PC-3 (cell line): ENCODE measurements around the gene CBX2. TPM values are rescaled to one million over a fixed set of nuclear protein-coding genes. Genes with fewer than 3 reads are reported as not detected.
A peak's percentile ranks its signal among the peaks of the same experiment; 100 is the strongest.

Experiments
- ATAC-seq: fragments of 200-7000 bp; cut with Tn5 transposase; 2 replicates; pipeline ENCODE4 v1.9.1; 2020; ENCODE audit warnings: mild to moderate bottlenecking, moderate library complexity
- BruUV-seq: library from RNA; stranded (reverse); fragments of 400-500 nt; replicated peaks from 2 replicates; lab custom pipeline; 2021; lab: Mats Ljungman, UMichigan
- CTCF ChIA-PET: fragments of 300-600 bp; sonication (Branson Sonifier 250); formaldehyde crosslinking; loops from one replicate; lab custom pipeline; 2022; ENCODE audit warnings: antibody characterized with exemption; lab: Charles Lee
- POLR2A ChIA-PET: fragments of 300-600 bp; sonication (Branson Sonifier 250); formaldehyde crosslinking; loops from one replicate; lab custom pipeline; 2022; ENCODE audit warnings: antibody characterized with exemption; ENCODE audit not compliant: unreplicated experiment; lab: Charles Lee
- DNase-seq: peaks from one replicate; pipeline ENCODE4 v3.0.0-alpha.2; 2015
- H2AFZ ChIP-seq: fragments of 300-600 bp; sonication (generic); 2 replicates; pipeline ENCODE4 v1.6.0; 2016; ENCODE audit warnings: antibody characterized with exemption, low read length
- H3F3A ChIP-seq: fragments of 300-600 bp; sonication (generic); one replicate; pipeline ENCODE4 v1.6.0; 2017; ENCODE audit warnings: antibody characterized with exemption, low read length, control low read depth, mild to moderate bottlenecking; ENCODE audit not compliant: unreplicated experiment
- H3K27ac ChIP-seq: fragments of 300-600 bp; sonication (generic); 2 replicates; pipeline ENCODE4 v1.5.1; 2016; ENCODE audit warnings: mild to moderate bottlenecking, low read length
- H3K27me3 ChIP-seq: fragments of 300-600 bp; sonication (generic); 2 replicates; pipeline ENCODE4 v1.6.1; 2016; ENCODE audit warnings: low read length, mixed read lengths
- H3K36me3 ChIP-seq: fragments of 300-600 bp; sonication (generic); 2 replicates; pipeline ENCODE4 v1.6.1; 2016; ENCODE audit warnings: low read depth, mixed run types, low read length, mixed read lengths
- H3K4me1 ChIP-seq: fragments of 300-600 bp; sonication (generic); 2 replicates; pipeline ENCODE4 v1.5.1; 2016; ENCODE audit warnings: low read length; ENCODE audit not compliant: insufficient read depth
- H3K4me2 ChIP-seq: fragments of 300-600 bp; sonication (generic); 2 replicates; pipeline ENCODE4 v1.6.0; 2016; ENCODE audit warnings: low read length
- H3K4me3 ChIP-seq: fragments of 300-600 bp; sonication (generic); 2 replicates; pipeline ENCODE4 v1.5.1; 2016; ENCODE audit warnings: mild to moderate bottlenecking, low read length, mixed read lengths
- H3K79me2 ChIP-seq: fragments of 300-600 bp; sonication (generic); 2 replicates; pipeline ENCODE4 v1.6.1; 2017; ENCODE audit warnings: low read length, mixed read lengths
- H3K9ac ChIP-seq: fragments of 300-600 bp; sonication (generic); 2 replicates; pipeline ENCODE4 v1.6.0; 2016; ENCODE audit warnings: mild to moderate bottlenecking, low read length
- H3K9me2 ChIP-seq: fragments of 300-600 bp; sonication (generic); replicated peaks from 2 replicates; pipeline ENCODE4 v1.6.1; 2016; ENCODE audit warnings: mixed run types, low read length, mixed read lengths
- H3K9me3 ChIP-seq: fragments of 300-600 bp; sonication (generic); 2 replicates; pipeline ENCODE4 v1.6.1; 2016; ENCODE audit warnings: low read length, mixed read lengths
- H4K20me1 ChIP-seq: fragments of 300-600 bp; sonication (generic); 2 replicates; pipeline ENCODE4 v1.6.1; 2016; ENCODE audit warnings: low read length, mixed read lengths
- EZH2 ChIP-seq: fragments of 300-600 bp; sonication (generic); IDR thresholded peaks from one replicate; pipeline ENCODE4 v1.6.1; 2017; ENCODE audit warnings: antibody characterized with exemption, mild to moderate bottlenecking, low read length; ENCODE audit not compliant: unreplicated experiment
- EZH2phosphoT487 ChIP-seq: fragments of 300-600 bp; sonication (generic); IDR thresholded peaks from 2 replicates; pipeline ENCODE4 v1.6.1; 2018; ENCODE audit warnings: mild to moderate bottlenecking, antibody characterized with exemption, low read length, borderline replicate concordance
- intact Hi-C: fragments of 100-400 bp; cut with micrococcal nuclease; formaldehyde crosslinking; loops from 2 replicates; pipeline ENCODE4 v1.9.0; 2023
- total RNA-seq: library from RNA; depleted of rRNA; stranded (reverse); fragments of >200 nt; gene quantifications from 2 replicates; pipeline ENCODE4 v1.2.3, GENCODE V29; 2014
- TF ChIP-seq, protein P1 (sequence below): fragments of 300-600 bp; sonication (generic); conservative IDR thresholded peaks from 2 replicates; pipeline ENCODE4 v1.5.1; 2017; ENCODE audit warnings: antibody characterized with exemption, low read depth, mild to moderate bottlenecking, low read length

Gene CBX2
- total RNA-seq, 1 experiment from 2014 or later: 39.2 TPM

DNA sequence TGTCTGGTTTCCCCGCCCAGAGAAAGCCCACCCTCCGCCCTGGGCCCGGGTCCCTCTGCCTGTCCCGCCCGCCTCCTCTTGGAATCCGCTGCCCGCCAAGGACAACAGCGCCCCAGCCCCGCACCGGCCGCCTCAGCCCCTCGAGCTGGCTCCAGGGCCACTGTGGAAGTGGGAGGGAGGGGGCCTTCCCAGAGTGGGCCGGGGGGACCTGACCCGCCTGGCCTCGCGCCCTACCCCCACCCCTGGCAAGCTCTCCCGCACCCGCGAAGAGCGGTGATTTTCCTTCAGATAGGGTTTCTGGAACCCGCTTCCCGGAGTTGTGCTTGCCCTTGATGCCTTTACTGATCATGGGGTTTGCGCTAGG lies 21.2 kb downstream of the CBX2 start:
- intact Hi-C loops: loop anchor here (5.0 kb wide), 1 partner anchor 43 kb away; no protein-coding TSS in a partner anchor
- no peak for ATAC-seq
- POLR2A ChIA-PET: no interaction called here

DNA sequence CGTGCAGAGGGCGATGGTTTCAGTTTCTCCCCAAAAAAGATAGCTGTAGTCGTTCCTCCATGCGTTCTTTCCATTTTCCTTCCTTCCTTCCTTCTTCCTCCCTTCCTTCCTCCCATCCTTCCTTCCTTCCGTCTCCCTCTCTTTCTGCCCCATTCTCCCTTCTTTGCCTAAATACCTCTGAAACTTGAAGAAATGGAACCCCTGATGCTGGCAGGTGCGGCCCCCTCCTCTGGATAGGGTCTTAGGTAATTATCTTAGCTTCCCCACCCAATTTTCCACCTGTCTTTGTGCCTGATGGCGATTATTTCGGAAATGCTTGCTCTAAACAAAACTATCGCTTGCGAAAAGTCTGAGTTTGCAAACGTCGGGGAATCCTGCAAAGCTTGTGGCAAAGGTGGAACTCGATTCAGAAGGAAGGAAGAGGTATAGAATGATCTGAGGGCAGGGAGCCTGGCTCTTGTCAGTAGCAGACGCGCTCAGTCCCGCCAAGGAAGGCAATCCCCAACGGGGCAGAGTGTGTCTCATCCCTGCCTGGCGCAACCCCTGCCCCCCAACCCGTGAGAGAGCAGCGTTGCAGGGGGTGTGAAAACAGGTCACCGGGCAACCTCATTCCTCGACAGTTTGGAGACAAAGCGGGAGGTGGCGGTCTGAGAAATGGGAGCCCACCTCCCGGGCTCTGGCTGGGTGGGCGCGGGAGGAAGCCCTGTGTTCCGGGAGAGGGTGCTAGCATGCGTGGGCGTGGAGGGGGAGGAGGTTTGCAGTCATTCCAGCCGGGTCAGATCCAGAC lies 21.8 kb downstream of the CBX2 start:
- ATAC-seq (no peak), DNase-seq (no peak)
- Histone ChIP-seq H3F3A (no peaks in the 10 kb centered on the region), H2AFZ (no peak overlapping the region), H3K27me3 (peaks cover 71% of the 10 kb centered on the region), H3K79me2 (peaks cover 19% of the 10 kb centered on the region), H3K27ac (no peak overlapping the region), H3K4me2 (peak overlapping the region; percentile 89), H3K4me3 (peak overlapping the region; percentile 62), H3K9ac (no peak overlapping the region), H3K9me2 (no peaks in the 10 kb centered on the region), H3K36me3 (0 out of 2 replicates have a peak, but pooled peaks cover 3% of the 10 kb centered on the region), H4K20me1 (peaks cover under 1% of the 10 kb centered on the region; the same call in 1 of the 2 replicates), H3K9me3 (no peaks in the 10 kb centered on the region), H3K4me1 (peaks cover 45% of the 10 kb centered on the region)
- TF ChIP-seq, protein P1, sequence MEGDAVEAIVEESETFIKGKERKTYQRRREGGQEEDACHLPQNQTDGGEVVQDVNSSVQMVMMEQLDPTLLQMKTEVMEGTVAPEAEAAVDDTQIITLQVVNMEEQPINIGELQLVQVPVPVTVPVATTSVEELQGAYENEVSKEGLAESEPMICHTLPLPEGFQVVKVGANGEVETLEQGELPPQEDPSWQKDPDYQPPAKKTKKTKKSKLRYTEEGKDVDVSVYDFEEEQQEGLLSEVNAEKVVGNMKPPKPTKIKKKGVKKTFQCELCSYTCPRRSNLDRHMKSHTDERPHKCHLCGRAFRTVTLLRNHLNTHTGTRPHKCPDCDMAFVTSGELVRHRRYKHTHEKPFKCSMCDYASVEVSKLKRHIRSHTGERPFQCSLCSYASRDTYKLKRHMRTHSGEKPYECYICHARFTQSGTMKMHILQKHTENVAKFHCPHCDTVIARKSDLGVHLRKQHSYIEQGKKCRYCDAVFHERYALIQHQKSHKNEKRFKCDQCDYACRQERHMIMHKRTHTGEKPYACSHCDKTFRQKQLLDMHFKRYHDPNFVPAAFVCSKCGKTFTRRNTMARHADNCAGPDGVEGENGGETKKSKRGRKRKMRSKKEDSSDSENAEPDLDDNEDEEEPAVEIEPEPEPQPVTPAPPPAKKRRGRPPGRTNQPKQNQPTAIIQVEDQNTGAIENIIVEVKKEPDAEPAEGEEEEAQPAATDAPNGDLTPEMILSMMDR: no peak
- 0 out of 2 replicates have a peak, but pooled peaks have one; percentile 63 for TF ChIP-seq EZH2phosphoT487
- TF ChIP-seq EZH2: peak; percentile 94
- BruUV-seq: no TSS peak
- intact Hi-C loops: loop anchor here (5.0 kb wide), 1 partner anchor 43 kb away; no protein-coding TSS in a partner anchor
- ChIA-PET POLR2A (no interaction called here), CTCF (no interaction called here)

More for the DNA sequence above, 21.2 kb downstream of the CBX2 start:
- peaks cover 45% of the 10 kb centered on the region for H3K4me1 ChIP-seq
- peak overlapping the region; percentile 89 for H3K4me2 ChIP-seq
- no TSS peak for BruUV-seq
- H3K36me3 ChIP-seq: 0 out of 2 replicates have a peak, but pooled peaks cover 6% of the 10 kb centered on the region
- H4K20me1 ChIP-seq: peaks cover 3% of the 10 kb centered on the region; the same call in 1 of the 2 replicates
- CTCF ChIA-PET: no interaction called here
- H3K27ac ChIP-seq: no peak overlapping the region
- no peak overlapping the region; the same call in 1 of the 2 replicates for H2AFZ ChIP-seq
- no peak for DNase-seq
- peaks cover 65% of the 10 kb centered on the region for H3K27me3 ChIP-seq
- H3K9me2 ChIP-seq: no peaks in the 10 kb centered on the region
- TF ChIP-seq EZH2 (peak; percentile 0), EZH2phosphoT487 (no peak)
- no peaks in the 10 kb centered on the region for H3F3A ChIP-seq
- no peak overlapping the region for H3K9ac ChIP-seq
- H3K4me3 ChIP-seq: peak overlapping the region; percentile 62; the same call in 1 of the 2 replicates
- H3K9me3 ChIP-seq: no peaks in the 10 kb centered on the region
- peaks cover 22% of the 10 kb centered on the region for H3K79me2 ChIP-seq

DNA sequence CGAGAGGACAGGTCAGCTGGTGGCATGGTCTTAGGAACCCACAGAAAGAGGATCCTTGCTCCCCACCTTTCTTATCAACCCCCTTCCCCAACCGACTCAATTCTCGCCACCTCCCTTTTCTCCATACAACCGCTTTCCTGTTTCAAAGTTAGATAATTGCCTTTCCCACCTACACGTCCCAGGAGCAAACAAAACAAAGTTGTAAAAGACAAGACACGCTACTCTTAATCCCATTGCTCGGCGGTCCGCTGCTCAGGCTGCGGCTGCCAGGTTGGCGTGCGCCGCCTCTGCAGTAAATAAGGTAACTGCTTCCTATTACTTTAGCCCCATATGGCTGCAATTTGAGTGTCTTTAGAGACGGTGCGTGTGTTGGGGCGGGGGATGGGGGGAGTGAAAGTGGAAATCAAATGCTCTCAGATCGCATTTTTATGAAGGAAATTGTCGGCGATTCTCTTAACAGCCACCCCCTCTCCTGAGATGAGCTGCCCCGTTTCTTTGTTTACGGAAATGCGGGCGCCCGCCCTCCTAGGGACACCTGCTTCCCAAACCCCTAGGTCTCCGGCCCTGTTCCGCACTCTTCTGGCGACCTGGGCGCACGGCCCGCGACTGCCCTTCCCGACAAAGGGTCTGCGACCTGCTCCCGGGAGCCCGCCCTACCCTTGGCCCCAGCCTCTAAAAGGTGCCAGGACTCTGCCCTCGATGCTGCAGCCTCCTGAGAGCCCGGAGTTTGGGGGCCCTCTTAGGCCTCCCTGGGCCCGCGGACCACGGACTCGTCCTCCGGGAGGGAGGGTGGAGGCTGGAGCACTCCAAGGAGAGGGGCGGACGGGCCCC lies 22.6 kb downstream of the CBX2 start:
- peaks cover 45% of the 10 kb centered on the region for H3K4me1 ChIP-seq
- H3K9ac ChIP-seq: no peak overlapping the region

More for the DNA sequence above, 22.6 kb downstream of the CBX2 start:
- H3K27me3 ChIP-seq: peaks cover 79% of the 10 kb centered on the region
- ChIA-PET CTCF (interaction anchor here (0.5 to 1.8 kb wide), 3 partner anchors 39 to 170 kb away, joined by 3 to 15 read pairs (median 5); partner anchors contain the start of gene CBX4), POLR2A (no interaction called here)
- peaks cover 12% of the 10 kb centered on the region for H3K79me2 ChIP-seq
- no peaks in the 10 kb centered on the region for H3K36me3 ChIP-seq
- H3F3A ChIP-seq: no peaks in the 10 kb centered on the region
- peak overlapping the region; percentile 87 for H2AFZ ChIP-seq
- no peaks in the 10 kb centered on the region for H3K9me2 ChIP-seq
- intact Hi-C loops: no loop called here
- TF ChIP-seq EZH2 (no peak), EZH2phosphoT487 (no peak; the same call in 1 of the 2 replicates)
- DNase-seq (peak; percentile 58), ATAC-seq (peak; percentile 14)
- H4K20me1 ChIP-seq: no peaks in the 10 kb centered on the region
- H3K27ac ChIP-seq: no peak overlapping the region
- no peaks in the 10 kb centered on the region for H3K9me3 ChIP-seq
- H3K4me2 ChIP-seq: peak overlapping the region; percentile 89
- peak overlapping the region; percentile 62 for H3K4me3 ChIP-seq
- no TSS peak for BruUV-seq
